HepG2 (cell line): ENCODE results near the gene ATP2B2. TPM values are rescaled to one million over a fixed set of nuclear protein-coding genes. Genes with fewer than 3 reads are reported as not detected.

ENCODE experiments used
- AGO1 ChIP-seq: fragments of 200-400 bp; formaldehyde crosslinking; IDR thresholded peaks from 2 replicates; pipeline ENCODE4 v1.6.1; 2017; ENCODE audit warnings: mild to moderate bottlenecking, low read depth, low read length, moderate library complexity; ENCODE audit not compliant: poor library complexity, severe bottlenecking
- ARNT2 ChIP-seq: sonication (generic); formaldehyde crosslinking; IDR thresholded peaks from 2 replicates; pipeline ENCODE4 v1.8.0; 2022; ENCODE audit warnings: mild to moderate bottlenecking, low read depth, missing genetic modification reagents, moderate library complexity
- ATF6 ChIP-seq: sonication (generic); formaldehyde crosslinking; conservative IDR thresholded peaks from 2 replicates; pipeline ENCODE4 v1.4.0; 2020; ENCODE audit warnings: missing genetic modification reagents
- BRD4 ChIP-seq: sonication (generic); formaldehyde crosslinking; IDR thresholded peaks from 2 replicates; pipeline ENCODE4 v1.4.0; 2020; ENCODE audit warnings: missing genetic modification reagents
- HOXD1 ChIP-seq: sonication (generic); formaldehyde crosslinking; IDR thresholded peaks from 2 replicates; pipeline ENCODE4 v1.5.0; 2020; ENCODE audit warnings: missing genetic modification reagents
- IRF9 ChIP-seq: sonication (generic); formaldehyde crosslinking; IDR thresholded peaks from 2 replicates; pipeline ENCODE4 v1.8.0; 2022; ENCODE audit warnings: missing genetic modification reagents, mild to moderate bottlenecking, borderline replicate concordance
- ISX ChIP-seq: sonication (generic); formaldehyde crosslinking; conservative IDR thresholded peaks from 2 replicates; pipeline ENCODE4 v1.5.0; 2020; ENCODE audit warnings: missing genetic modification reagents
- KIAA2018 ChIP-seq: sonication (generic); formaldehyde crosslinking; IDR thresholded peaks from 2 replicates; pipeline ENCODE4 v1.5.0; 2020; ENCODE audit warnings: mild to moderate bottlenecking, missing genetic modification reagents, borderline replicate concordance
- KLF12 ChIP-seq: sonication (generic); formaldehyde crosslinking; IDR thresholded peaks from 2 replicates; pipeline ENCODE4 v1.4.0; 2020; ENCODE audit warnings: missing genetic modification reagents, borderline replicate concordance
- NBN ChIP-seq: fragments of 450-650 bp; conservative IDR thresholded peaks from 2 replicates; pipeline ENCODE4 v1.6.1; 2017
- NR2C2 ChIP-seq: sonication (generic); formaldehyde crosslinking; IDR thresholded peaks from 2 replicates; pipeline ENCODE4 v1.4.0; 2020; ENCODE audit warnings: missing genetic modification reagents, mild to moderate bottlenecking, moderate library complexity, borderline replicate concordance
- SRSF9 ChIP-seq: fragments of 200-400 bp; formaldehyde crosslinking; IDR thresholded peaks from 2 replicates; pipeline ENCODE4 v1.6.1; 2018; ENCODE audit warnings: borderline replicate concordance, mild to moderate bottlenecking, low read depth, low read length; ENCODE audit not compliant: insufficient read depth, poor library complexity, severe bottlenecking
- TARDBP ChIP-seq: sonication (generic); formaldehyde crosslinking; IDR thresholded peaks from 2 replicates; pipeline ENCODE4 v1.8.0; 2022; ENCODE audit warnings: mild to moderate bottlenecking, missing genetic modification reagents
- ZFP82 ChIP-seq: sonication (generic); formaldehyde crosslinking; IDR thresholded peaks from 2 replicates; pipeline ENCODE4 v1.5.1; 2020; ENCODE audit warnings: mild to moderate bottlenecking, missing genetic modification reagents, borderline replicate concordance
- ZNF10 ChIP-seq: sonication (generic); formaldehyde crosslinking; IDR thresholded peaks from 2 replicates; pipeline ENCODE4 v1.4.0; 2020; ENCODE audit warnings: mild to moderate bottlenecking, low read depth, missing genetic modification reagents, borderline replicate concordance
- ZNF24 ChIP-seq: fragments of 450-650 bp; IDR thresholded peaks from 2 replicates; pipeline ENCODE4 v1.6.1; 2017; ENCODE audit warnings: antibody characterized with exemption, mild to moderate bottlenecking
- ZNF580 ChIP-seq: IDR thresholded peaks from 2 replicates; pipeline ENCODE4 v1.6.1; 2016; ENCODE audit warnings: low read depth, borderline replicate concordance
- polyA plus RNA-seq, 8 experiments: library from polyadenylated mRNA; depleted of rRNA in 3 of 8; stranded (reverse) in 7 of 8; unstranded in 1 of 8; fragments of >200 nt; fragmentation: Illumina TruSeq in 4 of 8; extraction: Trizol in 4 of 8; gene quantifications; 2 replicates each; pipeline versions ENCODE4 v1.2.1 to v1.2.3, GENCODE V29; 2011 to 2016; ENCODE audit warnings: low read depth in 4 of 8, missing spikeins in 1 of 8, mixed read lengths in 1 of 8; ENCODE audit not compliant: insufficient read depth in 1 of 8
- total RNA-seq, 5 experiments: library from RNA; depleted of rRNA; stranded (reverse); fragments of >200 nt; fragmentation: Illumina TruSeq; extraction: Trizol; gene quantifications; 2 replicates each; pipeline ENCODE4 v1.2.3, GENCODE V29; 2016; ENCODE audit warnings: low read depth in 1 of 5

The ATP2B2 gene
- total and polyA plus RNA-seq, 2 of the 13 experiments (the other 11 are each of a cell fraction or from before 2014, with no cell fraction given), result 1.5 to 2.3 TPM

- TF ChIP-seq ATF6 (peak; percentile 98), ZNF24 (no peak), KLF12 (peak; percentile 87), NR2C2 (CRISPR knock-in tag) (no peak), ISX (peak; percentile 97), IRF9 (CRISPR knock-in tag) (peak; percentile 99), AGO1 (no peak), BRD4 (no peak), NBN (no peak), ZNF580 (CRISPR knock-in tag) (peak; percentile 99), ARNT2 (CRISPR knock-in tag) (peak; percentile 40; the same call in 1 of the 2 replicates), KIAA2018 (CRISPR knock-in tag) (no peak), ZFP82 (0 out of 2 replicates have a peak, but pooled peaks have one; percentile 74), SRSF9 (no peak), ZNF10 (no peak), HOXD1 (CRISPR knock-in tag) (peak; percentile 96), TARDBP (peak; percentile 79)
These were observed 45.2 kb downstream of the ATP2B2 start (continued) for GRCh38 chr3:10459954-10460754.
